ENCODE data around the gene NPIPA5.
"Not testable (repeated sequence)": the region's sequence is repeated elsewhere in the genome, so short reads cannot be mapped to it uniquely, and the experiment has no call there.

NPIPA5 gene

GRCh38 chr16:15314562-15314961, 63.5 kb downstream of the NPIPA5 start:
- H3K4me3 ChIP-seq (ENCODE audit: low read length); DNase-seq (ENCODE audit: low read depth, low spot score): not testable (repeated sequence)

All from Jurkat, Clone E6-1 (cell line).